ENCODE data around the gene LMX1B. TPM values are rescaled to one million over a fixed set of nuclear protein-coding genes. Genes with fewer than 3 reads are reported as not detected.

LMX1B gene
- total RNA-seq, 2 donors from 2014 or later, result 0.74 to 1.3 TPM

- TF ChIP-seq CTCF (IDR thresholded peaks at IDR 0.05), result no peak
- Histone ChIP-seq H3K27me3 (no peaks in the 10 kb centered on the region), H3K4me1 (peaks cover 0 to 43% of the 10 kb centered on the region in 2 donors), H3K9me3 (no peaks in the 10 kb centered on the region), H3K27ac (no peak overlapping the region), H3K4me3 (no peak overlapping the region), H3K36me3 (no peaks in the 10 kb centered on the region)
- no peak for DNase-seq (ENCODE audit: low spot score)
These were observed 53.7 kb downstream of the LMX1B start for GRCh38 chr9:126667190-126668055.

- TF ChIP-seq CTCF (IDR thresholded peaks at IDR 0.05), result no peak
- H3K27ac ChIP-seq, result no peak overlapping the region
- no peaks in the 10 kb centered on the region for H3K9me3 ChIP-seq
- H3K4me1 ChIP-seq, result peaks cover 0 to 37% of the 10 kb centered on the region in 2 donors
- DNase-seq (ENCODE audit: low spot score), result no peak
- H3K4me3 ChIP-seq, result no peak overlapping the region
- no peaks in the 10 kb centered on the region for H3K36me3 ChIP-seq
- H3K27me3 ChIP-seq, result no peaks in the 10 kb centered on the region
These were observed 54.3 kb downstream of the LMX1B start for GRCh38 chr9:126668058-126668457.

- no peaks in the 10 kb centered on the region for H3K36me3 ChIP-seq
- TF ChIP-seq CTCF (IDR thresholded peaks at IDR 0.05), result no peak
- DNase-seq (ENCODE audit: low spot score), result no peak
- H3K9me3 ChIP-seq, result no peaks in the 10 kb centered on the region
- peaks cover 0 to 3% of the 10 kb centered on the region in 2 donors for H3K27me3 ChIP-seq
- no peak overlapping the region for H3K27ac ChIP-seq
- H3K4me3 ChIP-seq, result no peak overlapping the region
- peaks cover 0 to 26% of the 10 kb centered on the region in 2 donors for H3K4me1 ChIP-seq
These were observed 55.4 kb downstream of the LMX1B start for GRCh38 chr9:126669108-126669507.

- peaks cover 0 to 3% of the 10 kb centered on the region in 2 donors for H3K27me3 ChIP-seq
- no peak for TF ChIP-seq CTCF (IDR thresholded peaks at IDR 0.05)
These were observed 56.5 kb downstream of the LMX1B start for GRCh38 chr9:126670270-126670669.

GRCh38 chr9:126671381-126671831, 57.7 kb downstream of the LMX1B start:
- TF ChIP-seq CTCF (IDR thresholded peaks at IDR 0.05), result no peak
- no peaks in the 10 kb centered on the region for H3K36me3 ChIP-seq
- H3K4me3 ChIP-seq, result no peak overlapping the region
- H3K9me3 ChIP-seq, result no peaks in the 10 kb centered on the region
- peaks cover 0 to 3% of the 10 kb centered on the region in 2 donors for H3K27me3 ChIP-seq
- H3K27ac ChIP-seq, result peak overlapping the region; percentile 26 to 33
- no peak for DNase-seq (ENCODE audit: low spot score)
- H3K4me1 ChIP-seq, result peaks cover 0 to 14% of the 10 kb centered on the region in 2 donors

More at GRCh38 chr9:126670270-126670669, 56.5 kb downstream of the LMX1B start:
- H3K27ac ChIP-seq, result no peak overlapping the region
- no peak for DNase-seq (ENCODE audit: low spot score)
- H3K9me3 ChIP-seq, result no peaks in the 10 kb centered on the region
- no peak overlapping the region for H3K4me3 ChIP-seq
- H3K36me3 ChIP-seq, result no peaks in the 10 kb centered on the region
- H3K4me1 ChIP-seq, result peaks cover 0 to 18% of the 10 kb centered on the region in 2 donors

Measured in right atrium auricular region (tissue), 2 donors.